Stimulated activated CD4-positive, alpha-beta T cell treated with anti-CD3 and anti-CD28 coated beads, Interleukin-15, amount 100 ng/mL, for 24 hours (primary cell): ENCODE measurements around the gene MAGI1.
"Not testable (repeated sequence)": the region's sequence is repeated elsewhere in the genome, so short reads cannot be mapped to it uniquely, and the experiment has no call there.

Source experiments
- DNase-seq: peaks from one replicate; pipeline ENCODE4 v3.0.0-alpha.2; 2020

The MAGI1 gene

GRCh38 chr3:66038384-66038725 lies 363 bp downstream of the MAGI1 start:
- DNase-seq: no peak

GRCh38 chr3:66037986-66038369 lies 740 bp downstream of the MAGI1 start:
- peak; percentile 29 for DNase-seq

- DNase-seq: peak; percentile 7
Observed at GRCh38 chr3:66037330-66037985, 1.3 kb downstream of the MAGI1 start.

GRCh38 chr3:66036586-66037148 lies 2.1 kb downstream of the MAGI1 start:
- no peak for DNase-seq

GRCh38 chr3:66035763-66036477 lies 2.8 kb downstream of the MAGI1 start:
- no peak for DNase-seq

GRCh38 chr3:66033241-66034138 lies 5.2 kb downstream of the MAGI1 start:
- DNase-seq: no peak

GRCh38 chr3:66031102-66031698 lies 7.5 kb downstream of the MAGI1 start:
- no peak for DNase-seq

GRCh38 chr3:66029443-66029842 lies 9.3 kb downstream of the MAGI1 start:
- DNase-seq: no peak

GRCh38 chr3:66029014-66029413 lies 9.7 kb downstream of the MAGI1 start:
- DNase-seq: no peak

- DNase-seq: no peak
Observed at GRCh38 chr3:66028457-66028856, 10.3 kb downstream of the MAGI1 start.

- DNase-seq: not testable (repeated sequence)
Observed at GRCh38 chr3:66027099-66027498, 11.6 kb downstream of the MAGI1 start.

GRCh38 chr3:66023738-66024385 lies 14.9 kb downstream of the MAGI1 start:
- no peak for DNase-seq

- DNase-seq: no peak
Observed at GRCh38 chr3:66023229-66023628, 15.5 kb downstream of the MAGI1 start.

- DNase-seq: no peak
Observed at GRCh38 chr3:66021731-66022131, 17.0 kb downstream of the MAGI1 start.

GRCh38 chr3:66019896-66020295 lies 18.8 kb downstream of the MAGI1 start:
- no peak for DNase-seq

GRCh38 chr3:66018057-66019033 lies 20.4 kb downstream of the MAGI1 start:
- no peak for DNase-seq

GRCh38 chr3:66017591-66017990 lies 21.1 kb downstream of the MAGI1 start:
- no peak for DNase-seq

GRCh38 chr3:66017084-66017483 lies 21.6 kb downstream of the MAGI1 start:
- no peak for DNase-seq

GRCh38 chr3:66015841-66016240 lies 22.9 kb downstream of the MAGI1 start:
- DNase-seq: no peak

GRCh38 chr3:66014651-66015050 lies 24.1 kb downstream of the MAGI1 start:
- no peak for DNase-seq

- no peak for DNase-seq
Observed at GRCh38 chr3:66014056-66014455, 24.7 kb downstream of the MAGI1 start.
